Kidney (tissue), 14 donors: ENCODE results near the gene DDAH1. TPM values are rescaled to one million over a fixed set of nuclear protein-coding genes. Genes with fewer than 3 reads are reported as not detected.

Source experiments
- DNase-seq, 5 donors: peaks; one replicate each; pipeline ENCODE4 v3.0.0-alpha.2; 2013 to 2020
- FAIRE-seq: peaks from 2 replicates; lab custom pipeline; 2012; peaks lifted over from hg19 to GRCh38; lab: Jason Lieb, UNC
- H3K27ac ChIP-seq, 2 donors: one replicate each; pipeline ENCODE4 v1.7.0; 2013; ENCODE audit warnings: low read depth in 2 of 2, low read length in 2 of 2, inconsistent platforms in 1 of 2
- H3K27me3 ChIP-seq: one replicate; pipeline ENCODE4 v1.7.1; 2013; ENCODE audit warnings: low read length, inconsistent platforms; ENCODE audit not compliant: control insufficient read depth, insufficient read depth
- H3K36me3 ChIP-seq, 3 donors: one replicate each; pipeline versions ENCODE4 v1.7.0 to v1.7.1; 2013; ENCODE audit warnings: low read length in 3 of 3, control low read depth in 1 of 3, inconsistent platforms in 1 of 3; ENCODE audit not compliant: insufficient read depth in 3 of 3, control insufficient read depth in 2 of 3
- H3K4me1 ChIP-seq, 3 donors: one replicate each; pipeline versions ENCODE4 v1.7.0 to v1.7.1; 2013; ENCODE audit warnings: low read length in 3 of 3, inconsistent platforms in 1 of 3, low read depth in 1 of 3; ENCODE audit not compliant: control insufficient read depth in 2 of 3, insufficient read depth in 2 of 3
- H3K4me3 ChIP-seq, 3 donors: one replicate each; pipeline versions ENCODE4 v1.7.0 to v1.8.1; 2013; ENCODE audit warnings: low read length in 3 of 3, control low read depth in 1 of 3, inconsistent platforms in 1 of 3
- H3K9ac ChIP-seq, 3 donors: one replicate each; pipeline versions ENCODE4 v1.7.0 to v1.7.1; 2013; ENCODE audit warnings: low read length in 3 of 3, control low read depth in 1 of 3, inconsistent platforms in 1 of 3
- H3K9me3 ChIP-seq, 3 donors: one replicate each; pipeline versions ENCODE4 v1.7.0 to v1.7.1; 2013; ENCODE audit warnings: low read length in 3 of 3, control low read depth in 1 of 3, inconsistent platforms in 1 of 3; ENCODE audit not compliant: control insufficient read depth in 2 of 3, insufficient read depth in 1 of 3
- intact Hi-C: fragments of 100-400 bp; cut with DNase I; formaldehyde crosslinking; loops from one replicate; pipeline ENCODE4 v1.11.1; 2022
- polyA plus RNA-seq: library from polyadenylated mRNA; stranded (reverse); fragments of 350-450 nt; fragmentation: Illumina TruSeq; extraction: RNeasy Lipid Tissue Mini Kit (QIAGEN cat#74804); gene quantifications from one replicate; pipeline ENCODE4 v1.2.3, GENCODE V29; 2014; ENCODE audit warnings: low read depth, low replicate concordance; ENCODE audit not compliant: insufficient read depth
- total RNA-seq: library from RNA; stranded (reverse); fragmentation: NEBNext Ultra II Directional; extraction: Animal tissue kit (Norgen Biotek cat#: 25700); gene quantifications from one replicate; pipeline ENCODE4 v1.2.1, GENCODE V29; 2021
- TF ChIP-seq, protein P1 (sequence below): IDR thresholded peaks from 3 replicates; pipeline ENCODE4 v1.5.1; 2012; ENCODE audit warnings: mild to moderate bottlenecking, moderate library complexity, borderline replicate concordance; ENCODE audit not compliant: insufficient read depth; ENCODE audit errors: extremely low read depth
- donor health status: control.
- donor health status: control.
- donor health status: control.
- donor health status: control.
- donor health status: control.
- donor health status: DM: yes; HTN: yes; CAD: no.
- donor health status: Normal renal cell carcinoma (clear cell type).

DDAH1 gene
- total and polyA plus RNA-seq, 2 donors from 2014 or later, result 73.1 to 98.9 TPM

- DNase-seq, result peak in 4 of 5 donors; percentile 27 to 53 (median 42)
- H3K9ac ChIP-seq, result no peak overlapping the region
- TF ChIP-seq, protein P1, sequence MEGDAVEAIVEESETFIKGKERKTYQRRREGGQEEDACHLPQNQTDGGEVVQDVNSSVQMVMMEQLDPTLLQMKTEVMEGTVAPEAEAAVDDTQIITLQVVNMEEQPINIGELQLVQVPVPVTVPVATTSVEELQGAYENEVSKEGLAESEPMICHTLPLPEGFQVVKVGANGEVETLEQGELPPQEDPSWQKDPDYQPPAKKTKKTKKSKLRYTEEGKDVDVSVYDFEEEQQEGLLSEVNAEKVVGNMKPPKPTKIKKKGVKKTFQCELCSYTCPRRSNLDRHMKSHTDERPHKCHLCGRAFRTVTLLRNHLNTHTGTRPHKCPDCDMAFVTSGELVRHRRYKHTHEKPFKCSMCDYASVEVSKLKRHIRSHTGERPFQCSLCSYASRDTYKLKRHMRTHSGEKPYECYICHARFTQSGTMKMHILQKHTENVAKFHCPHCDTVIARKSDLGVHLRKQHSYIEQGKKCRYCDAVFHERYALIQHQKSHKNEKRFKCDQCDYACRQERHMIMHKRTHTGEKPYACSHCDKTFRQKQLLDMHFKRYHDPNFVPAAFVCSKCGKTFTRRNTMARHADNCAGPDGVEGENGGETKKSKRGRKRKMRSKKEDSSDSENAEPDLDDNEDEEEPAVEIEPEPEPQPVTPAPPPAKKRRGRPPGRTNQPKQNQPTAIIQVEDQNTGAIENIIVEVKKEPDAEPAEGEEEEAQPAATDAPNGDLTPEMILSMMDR, result no peak
- H3K27me3 ChIP-seq, result no peaks in the 10 kb centered on the region
- FAIRE-seq, result no peak
- H3K36me3 ChIP-seq, result no peaks in the 10 kb centered on the region
- peak overlapping the region in 1 of 2 donors; percentile 5 for H3K27ac ChIP-seq
- peaks cover 6 to 7% (median 7%) of the 10 kb centered on the region in 3 donors for H3K4me1 ChIP-seq
- intact Hi-C loops, result no loop called here
- no peak overlapping the region for H3K4me3 ChIP-seq
- no peaks in the 10 kb centered on the region for H3K9me3 ChIP-seq
These were observed 185.4 kb downstream of the DDAH1 start for GRCh38 chr1:85279458-85280080.

- no peak for FAIRE-seq
These were observed 186.1 kb downstream of the DDAH1 start for GRCh38 chr1:85278853-85279314.

DNA sequence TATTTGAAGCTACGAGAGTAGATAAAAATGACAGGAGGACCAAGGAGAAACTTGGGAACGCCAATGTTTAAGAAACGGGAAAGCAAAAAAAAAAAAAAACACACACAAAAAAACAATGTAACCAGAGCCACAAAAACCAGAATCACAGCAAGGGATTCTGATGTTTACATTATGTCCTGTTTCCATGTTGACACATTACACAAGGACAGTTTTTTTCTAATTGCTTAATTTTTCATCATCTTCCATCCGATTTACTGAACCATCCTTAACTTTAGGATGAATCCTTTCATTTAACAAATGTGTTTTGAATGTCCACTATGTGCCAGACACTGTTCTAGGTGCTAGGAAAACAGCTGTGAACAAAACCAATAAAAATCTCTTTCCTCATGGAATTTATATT is 187.2 kb downstream of the DDAH1 start:
- TF ChIP-seq, protein P1, result no peak
- DNase-seq (no peak), FAIRE-seq (no peak)
- no peaks in the 10 kb centered on the region for H3K36me3 ChIP-seq
- intact Hi-C loops, result no loop called here
- no peaks in the 10 kb centered on the region for H3K27me3 ChIP-seq
- H3K27ac ChIP-seq, result no peak overlapping the region
- peaks cover 7 to 11% (median 8%) of the 10 kb centered on the region in 3 donors for H3K4me1 ChIP-seq
- no peak overlapping the region for H3K9ac ChIP-seq
- H3K9me3 ChIP-seq, result no peaks in the 10 kb centered on the region
- H3K4me3 ChIP-seq, result no peak overlapping the region

More at GRCh38 chr1:85278853-85279314, 186.1 kb downstream of the DDAH1 start:
- peak overlapping the region in 1 of 2 donors; percentile 5 for H3K27ac ChIP-seq
- TF ChIP-seq, protein P1, result no peak
- H3K36me3 ChIP-seq, result no peaks in the 10 kb centered on the region
- peaks cover 7 to 11% (median 7%) of the 10 kb centered on the region in 3 donors for H3K4me1 ChIP-seq
- no peaks in the 10 kb centered on the region for H3K9me3 ChIP-seq
- H3K9ac ChIP-seq, result no peak overlapping the region
- no peaks in the 10 kb centered on the region for H3K27me3 ChIP-seq
- H3K4me3 ChIP-seq, result no peak overlapping the region
- DNase-seq, result no peak
- intact Hi-C loops, result no loop called here
